Thyroid gland (tissue), 4 donors: ENCODE measurements around the gene BCAS3. TPM values are rescaled to one million over a fixed set of nuclear protein-coding genes. Genes with fewer than 3 reads are reported as not detected.
"Not testable (repeated sequence)": the region's sequence is repeated elsewhere in the genome, so short reads cannot be mapped to it uniquely, and the experiment has no call there.

Experiments used
- DNase-seq, 2 donors: peaks; one replicate each; pipeline ENCODE4 v3.0.0-alpha.2; 2019
- H3K27ac ChIP-seq, 3 donors: fragments of 200-600 bp; sonication (generic); 1 replicate in 2 of 3; 2 replicates in 1 of 3; pipeline ENCODE4 v1.5.1; 2016 to 2019; ENCODE audit warnings: mild to moderate bottlenecking in 1 of 3, moderate library complexity in 1 of 3
- H3K27me3 ChIP-seq: fragments of 200-600 bp; sonication (generic); one replicate; pipeline ENCODE4 v1.5.1; 2019
- H3K36me3 ChIP-seq, 2 donors: fragments of 200-600 bp; sonication (generic); one replicate each; pipeline ENCODE4 v1.5.1; 2016 to 2019
- H3K4me1 ChIP-seq, 2 donors: fragments of 200-600 bp; sonication (generic); one replicate each; pipeline ENCODE4 v1.5.1; 2017 to 2019
- H3K4me3 ChIP-seq, 3 donors: fragments of 200-600 bp; sonication (generic); replicated peaks in 1 of 3; 1 replicate in 2 of 3; 2 replicates in 1 of 3; pipeline ENCODE4 v1.5.1; 2016; ENCODE audit warnings: mild to moderate bottlenecking in 1 of 3
- H3K9me3 ChIP-seq: fragments of 200-600 bp; sonication (generic); one replicate; pipeline ENCODE4 v1.5.1; 2017
- POLR2A ChIP-seq, 2 donors: fragments of 450-650 bp; IDR thresholded peaks; one replicate each; pipeline ENCODE4 v1.6.1; 2017; ENCODE audit warnings: antibody characterized with exemption in 2 of 2, mild to moderate bottlenecking in 2 of 2, moderate library complexity in 1 of 2
- WGBS, 2 donors: methylation state at CpG; one replicate each; pipeline ENCODE4 v1.1.5; 2017; 5-methylcytosine and 5-hydroxymethylcytosine counted together
- intact Hi-C: fragments of 100-400 bp; cut with DNase I; formaldehyde crosslinking; loops from one replicate; pipeline ENCODE4 v1.15.1; 2023
- total RNA-seq, 4 donors: library from RNA; depleted of rRNA; stranded (reverse); fragments of >200 nt; gene quantifications; one replicate each; pipeline ENCODE4 v1.2.3, GENCODE V29; 2016
- TF ChIP-seq, protein P1 (sequence below), 6 experiments: fragments of 200-600 bp in 3 of 6; fragments of 450-650 bp in 3 of 6; sonication (generic) in 3 of 6; IDR thresholded peaks; one replicate each; pipeline ENCODE4 v1.5.1; 2016 to 2019; ENCODE audit warnings: antibody characterized with exemption in 6 of 6, mild to moderate bottlenecking in 2 of 6, inconsistent platforms in 1 of 6, moderate library complexity in 1 of 6

The BCAS3 gene
- total RNA-seq, 4 donors from 2014 or later: 41.8 to 78.7 (median 51.6) TPM

DNA sequence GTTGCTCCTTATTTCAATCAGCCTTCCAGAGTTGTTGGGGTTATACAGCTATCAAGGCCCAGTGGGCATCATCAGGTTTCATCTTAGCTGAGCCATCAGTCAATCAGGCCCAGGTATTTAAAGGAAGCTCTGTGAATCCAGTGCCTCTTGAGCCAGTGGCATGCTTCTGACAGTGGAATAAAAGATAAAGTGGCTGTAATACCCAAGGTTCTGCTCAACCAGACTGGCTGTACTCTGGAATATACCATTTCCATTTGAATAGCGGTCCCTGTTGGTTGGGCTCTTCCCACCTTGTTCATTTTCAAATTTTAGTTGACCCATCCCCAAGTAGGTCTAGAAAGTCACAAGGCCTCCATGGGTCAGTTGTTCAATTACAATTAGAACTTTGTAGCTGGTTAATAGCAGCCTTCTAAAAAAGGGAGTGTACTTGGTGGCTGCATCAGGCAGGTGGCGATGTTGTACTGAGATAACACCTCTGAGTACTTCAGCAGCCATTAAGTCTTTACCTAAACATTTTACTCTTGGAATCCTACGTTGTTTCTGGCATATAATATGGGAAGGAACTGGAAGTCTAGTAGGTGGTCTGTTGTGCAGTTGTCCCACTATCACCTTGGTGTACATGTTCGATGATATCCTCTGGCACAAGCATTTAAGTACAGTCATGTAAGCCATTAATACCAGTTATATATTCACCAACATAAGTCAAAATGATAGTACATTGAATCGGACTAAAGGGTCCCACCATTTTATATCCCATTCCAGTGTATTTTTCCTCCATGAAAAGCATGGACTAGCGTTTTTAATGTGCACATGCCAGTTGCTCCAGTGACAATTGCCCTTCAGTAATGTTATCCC is 294.1 kb downstream of the BCAS3 start:
- no peak overlapping the region for H3K27ac ChIP-seq
- WGBS, 2 donors: 34 to 39% methylated on average over 6 of the region's 6 CpGs
- TF ChIP-seq POLR2A (IDR thresholded peaks at IDR 0.05): no peak
- TF ChIP-seq, protein P1, sequence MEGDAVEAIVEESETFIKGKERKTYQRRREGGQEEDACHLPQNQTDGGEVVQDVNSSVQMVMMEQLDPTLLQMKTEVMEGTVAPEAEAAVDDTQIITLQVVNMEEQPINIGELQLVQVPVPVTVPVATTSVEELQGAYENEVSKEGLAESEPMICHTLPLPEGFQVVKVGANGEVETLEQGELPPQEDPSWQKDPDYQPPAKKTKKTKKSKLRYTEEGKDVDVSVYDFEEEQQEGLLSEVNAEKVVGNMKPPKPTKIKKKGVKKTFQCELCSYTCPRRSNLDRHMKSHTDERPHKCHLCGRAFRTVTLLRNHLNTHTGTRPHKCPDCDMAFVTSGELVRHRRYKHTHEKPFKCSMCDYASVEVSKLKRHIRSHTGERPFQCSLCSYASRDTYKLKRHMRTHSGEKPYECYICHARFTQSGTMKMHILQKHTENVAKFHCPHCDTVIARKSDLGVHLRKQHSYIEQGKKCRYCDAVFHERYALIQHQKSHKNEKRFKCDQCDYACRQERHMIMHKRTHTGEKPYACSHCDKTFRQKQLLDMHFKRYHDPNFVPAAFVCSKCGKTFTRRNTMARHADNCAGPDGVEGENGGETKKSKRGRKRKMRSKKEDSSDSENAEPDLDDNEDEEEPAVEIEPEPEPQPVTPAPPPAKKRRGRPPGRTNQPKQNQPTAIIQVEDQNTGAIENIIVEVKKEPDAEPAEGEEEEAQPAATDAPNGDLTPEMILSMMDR (IDR thresholded peaks at IDR 0.05): peak; percentile 18 to 63 (median 59)

DNA sequence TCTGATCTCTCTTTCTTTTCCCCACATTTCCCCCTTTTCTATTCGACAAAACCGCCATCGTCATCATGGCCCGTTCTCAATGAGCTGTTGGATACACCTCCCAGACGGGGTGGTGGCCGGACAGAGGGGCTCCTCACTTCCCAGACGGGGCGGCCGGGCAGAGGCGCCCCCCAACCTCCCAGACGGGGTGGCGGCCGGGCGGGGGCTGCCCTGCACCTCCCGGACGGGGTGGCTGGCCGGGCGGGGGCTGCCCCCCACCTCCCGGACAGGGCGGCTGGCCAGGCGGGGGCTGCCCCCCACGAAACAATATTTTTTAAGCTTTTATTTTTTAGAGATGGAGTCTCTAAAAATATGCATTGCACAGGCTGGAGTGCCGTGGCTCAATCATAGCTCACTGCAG is 299.2 kb downstream of the BCAS3 start:
- 96% methylated on average over 18 to 21 of the region's 23 CpGs for WGBS, 2 donors
- H3K36me3 ChIP-seq, H3K9me3 ChIP-seq, H3K27me3 ChIP-seq, DNase-seq, H3K4me1 ChIP-seq, H3K27ac ChIP-seq, intact Hi-C loops, H3K4me3 ChIP-seq: not testable (repeated sequence)

More for the DNA sequence above, 294.1 kb downstream of the BCAS3 start:
- Histone ChIP-seq H3K4me1 (no peaks in the 10 kb centered on the region), H3K9me3 (no peaks in the 10 kb centered on the region), H3K36me3 (no peaks in the 10 kb centered on the region), H3K4me3 (no peak overlapping the region), H3K27me3 (no peaks in the 10 kb centered on the region)
- DNase-seq: peak; percentile 30 to 37
- intact Hi-C loops: no loop called here

DNA sequence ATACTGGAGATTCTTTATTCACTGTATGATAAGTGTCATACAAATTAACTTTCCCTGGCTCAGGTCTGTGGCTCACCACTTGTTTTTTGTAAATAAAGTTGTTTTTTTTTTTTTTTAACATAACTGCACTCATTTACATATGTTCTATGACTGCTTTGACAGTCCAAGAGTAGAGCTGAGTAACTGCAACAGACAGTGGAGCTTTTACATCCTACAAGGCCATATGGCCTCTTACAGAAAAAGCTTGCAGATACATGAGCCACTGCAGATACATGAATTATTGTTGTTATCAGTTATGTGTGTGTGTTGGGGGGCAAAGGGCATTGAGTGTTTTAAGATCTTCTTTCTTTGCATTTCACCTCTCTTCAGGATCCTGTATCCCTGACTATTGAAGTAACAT is 311.7 kb downstream of the BCAS3 start:
- TF ChIP-seq, protein P1 (IDR thresholded peaks at IDR 0.05): no peak
- no peak for TF ChIP-seq POLR2A (IDR thresholded peaks at IDR 0.05)
- H3K4me1 ChIP-seq: no peaks in the 10 kb centered on the region
- intact Hi-C loops: no loop called here
- no peaks in the 10 kb centered on the region for H3K27me3 ChIP-seq
- no peak for DNase-seq
- no peak overlapping the region for H3K27ac ChIP-seq
- no peak overlapping the region for H3K4me3 ChIP-seq
- no peaks in the 10 kb centered on the region for H3K36me3 ChIP-seq
- H3K9me3 ChIP-seq: no peaks in the 10 kb centered on the region

DNA sequence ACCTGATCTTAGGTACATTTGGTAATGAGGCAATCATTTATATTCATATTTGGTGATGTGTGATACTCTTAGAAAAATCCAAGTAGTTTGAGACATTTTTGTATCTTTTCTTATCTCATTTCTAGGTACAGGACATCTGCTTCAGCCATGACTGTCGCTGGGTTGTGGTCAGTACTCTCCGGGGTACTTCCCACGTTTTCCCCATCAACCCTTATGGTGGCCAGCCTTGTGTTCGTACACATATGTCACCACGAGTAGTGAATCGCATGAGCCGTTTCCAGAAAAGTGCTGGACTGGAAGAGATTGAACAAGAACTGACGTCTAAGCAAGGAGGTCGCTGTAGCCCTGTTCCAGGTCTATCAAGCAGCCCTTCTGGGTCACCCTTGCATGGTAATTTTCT is 312.2 kb downstream of the BCAS3 start:
- no peaks in the 10 kb centered on the region for H3K36me3 ChIP-seq
- H3K27me3 ChIP-seq: no peaks in the 10 kb centered on the region
- no peak overlapping the region for H3K4me3 ChIP-seq
- H3K27ac ChIP-seq: no peak overlapping the region
- no peak for DNase-seq
- 96% methylated on average over 9 of the region's 9 CpGs for WGBS, 2 donors
- TF ChIP-seq, protein P1 (IDR thresholded peaks at IDR 0.05): no peak
- no peak for TF ChIP-seq POLR2A (IDR thresholded peaks at IDR 0.05)
- intact Hi-C loops: no loop called here
- H3K4me1 ChIP-seq: no peaks in the 10 kb centered on the region
- no peaks in the 10 kb centered on the region for H3K9me3 ChIP-seq

DNA sequence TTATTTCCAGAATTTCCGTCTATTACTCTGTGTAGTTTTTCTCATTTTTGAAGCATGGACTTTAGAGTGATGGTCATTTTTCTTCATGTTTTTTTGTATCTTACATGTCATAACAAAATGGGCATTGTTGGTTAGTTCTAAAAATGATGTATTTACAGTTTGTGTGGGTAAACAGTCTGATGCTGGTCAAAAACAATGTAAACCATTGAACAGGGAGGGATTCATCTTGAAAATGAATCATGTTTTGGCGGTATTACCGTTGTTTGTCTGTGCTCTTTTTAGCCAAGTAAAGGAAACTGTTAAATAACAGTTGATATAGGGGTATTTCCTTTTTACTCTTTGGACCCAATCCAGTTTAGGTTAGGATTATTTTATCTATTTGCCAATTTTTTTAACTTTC is 315.8 kb downstream of the BCAS3 start:
- H3K27ac ChIP-seq: no peak overlapping the region
- H3K9me3 ChIP-seq: no peaks in the 10 kb centered on the region
- H3K4me1 ChIP-seq: no peaks in the 10 kb centered on the region
- no peaks in the 10 kb centered on the region for H3K27me3 ChIP-seq
- DNase-seq: no peak
- no peaks in the 10 kb centered on the region for H3K36me3 ChIP-seq
- WGBS, 2 donors: 84% methylated on average over 3 of the region's 3 CpGs
- TF ChIP-seq, protein P1 (IDR thresholded peaks at IDR 0.05): no peak
- TF ChIP-seq POLR2A (IDR thresholded peaks at IDR 0.05): no peak
- intact Hi-C loops: no loop called here
- no peak overlapping the region for H3K4me3 ChIP-seq
